ENCODE results near the gene DNAI4. TPM values are rescaled to one million over a fixed set of nuclear protein-coding genes. Genes with fewer than 3 reads are reported as not detected.
"Not testable (repeated sequence)": the region's sequence is repeated elsewhere in the genome, so short reads cannot be mapped to it uniquely, and the experiment has no call there.

DNAI4 gene
- total RNA-seq = 1.5 and 6.0 TPM in 2 replicates

DNA sequence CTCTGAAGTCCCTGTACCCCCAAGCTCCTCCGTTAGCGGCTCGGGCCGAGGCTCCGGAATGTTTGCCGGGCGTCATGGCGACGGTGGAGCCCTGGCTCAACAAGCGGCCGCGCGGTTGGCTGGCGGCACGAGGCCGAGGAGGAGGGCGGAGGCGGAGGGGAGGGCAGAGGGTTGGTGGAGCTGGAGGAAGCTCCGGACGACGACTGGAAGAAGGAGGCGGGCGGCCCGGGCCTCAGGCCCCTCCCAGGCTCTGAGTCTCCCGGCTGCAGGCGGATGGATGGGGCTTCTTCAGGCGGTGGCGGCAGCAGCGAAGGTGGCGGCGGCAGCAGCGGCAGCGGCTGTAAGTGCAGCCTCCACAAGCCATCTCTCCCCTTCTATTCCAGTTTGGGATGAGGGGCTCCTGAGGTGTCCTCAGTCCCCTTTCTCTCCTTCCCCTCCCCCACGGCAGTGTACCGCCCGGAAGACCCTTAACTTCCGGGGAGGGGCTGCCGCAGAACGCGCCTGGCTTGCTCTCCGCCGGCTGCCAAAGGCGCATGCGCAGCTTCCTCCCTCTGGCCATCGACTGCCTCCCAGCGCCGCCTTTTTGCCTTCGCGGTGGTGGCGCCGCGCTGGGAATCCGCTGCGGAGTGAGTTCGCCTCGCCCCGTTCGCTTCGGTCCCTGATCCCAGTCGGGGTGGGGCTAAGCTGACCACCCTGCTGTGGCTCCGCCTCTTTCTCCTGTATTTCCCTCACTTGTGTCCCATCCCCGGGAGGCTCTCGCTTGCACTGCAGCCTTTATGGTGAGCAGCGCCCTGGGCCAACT is at the start of gene DNAI4, which contains the start of gene MIER1:
Gene DNAI4, minus strand, starts transcription at position 101 of the 802 bp plus-strand sequence. Its CDS starts 25 bp downstream, at position 76.
Gene MIER1, plus strand, starts transcription at position 235 of the 802 bp plus-strand sequence. Its CDS starts 39 bp downstream, at position 274.
- DNase-seq (ENCODE audit: low read depth in 2 of 2) = peak; percentile 99

DNA sequence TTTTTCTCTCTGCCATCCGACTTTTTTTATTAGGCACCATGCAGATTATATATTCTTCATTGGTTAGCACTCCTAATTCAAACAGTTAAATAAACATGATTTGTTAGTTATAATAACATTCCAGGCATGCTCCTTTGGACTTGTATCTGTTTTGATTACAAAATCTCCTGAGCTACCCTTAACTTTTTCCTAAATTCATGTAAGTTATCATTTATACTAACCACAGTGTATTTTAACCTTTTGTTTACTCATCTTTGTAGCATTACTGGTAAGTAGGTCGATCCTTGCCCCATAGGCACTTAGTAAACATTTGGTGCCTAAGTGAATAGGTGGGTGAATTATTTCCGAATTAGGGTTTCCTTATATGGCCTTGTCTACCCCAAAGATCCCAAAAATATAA is 43.9 kb upstream of the DNAI4 start:
- no peak for DNase-seq (ENCODE audit: low read depth in 2 of 2)

GRCh38 chr1:66966188-66966873 is 41.7 kb upstream of the DNAI4 start:
- not testable (repeated sequence) for DNase-seq (ENCODE audit: low read depth in 2 of 2)

DNA sequence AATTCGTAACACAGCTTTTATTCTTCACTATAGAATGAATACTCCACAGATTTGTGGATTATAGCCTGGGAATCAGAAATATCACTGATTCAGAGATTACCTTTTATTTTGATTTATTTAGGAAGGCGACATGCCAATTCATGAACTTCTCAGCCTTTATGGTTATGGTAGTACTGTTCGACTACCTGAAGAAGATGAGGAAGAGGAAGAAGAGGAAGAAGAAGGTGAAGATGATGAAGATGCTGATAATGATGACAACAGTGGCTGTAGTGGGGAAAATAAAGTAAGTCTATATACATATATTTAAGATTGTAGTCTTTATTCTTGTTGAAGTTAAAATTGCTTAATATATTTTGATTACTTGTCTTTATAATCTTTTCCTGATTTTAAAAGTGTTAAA is 33.3 kb upstream of the DNAI4 start:
- DNase-seq (ENCODE audit: low read depth in 2 of 2) = no peak

DNA sequence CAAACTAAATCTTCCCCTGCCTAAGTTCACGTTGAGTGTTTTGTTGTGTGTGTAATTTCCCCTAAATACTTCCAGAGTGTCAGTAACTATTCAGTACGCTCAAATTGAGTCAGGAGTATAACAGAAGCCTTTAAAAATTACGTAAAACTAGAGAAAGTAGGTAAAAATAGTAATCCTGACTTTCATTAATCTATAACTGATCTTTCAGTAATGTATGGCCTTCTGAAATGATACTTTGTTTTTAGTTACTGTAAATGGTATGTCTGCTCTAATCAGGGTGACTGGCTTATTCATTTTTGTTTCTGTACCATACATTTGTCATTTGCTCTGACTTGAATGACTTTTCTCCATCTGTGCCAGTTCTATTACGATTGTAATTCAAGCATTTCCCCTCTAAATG is 29.6 kb upstream of the DNAI4 start:
- no peak for DNase-seq (ENCODE audit: low read depth in 2 of 2)

DNA sequence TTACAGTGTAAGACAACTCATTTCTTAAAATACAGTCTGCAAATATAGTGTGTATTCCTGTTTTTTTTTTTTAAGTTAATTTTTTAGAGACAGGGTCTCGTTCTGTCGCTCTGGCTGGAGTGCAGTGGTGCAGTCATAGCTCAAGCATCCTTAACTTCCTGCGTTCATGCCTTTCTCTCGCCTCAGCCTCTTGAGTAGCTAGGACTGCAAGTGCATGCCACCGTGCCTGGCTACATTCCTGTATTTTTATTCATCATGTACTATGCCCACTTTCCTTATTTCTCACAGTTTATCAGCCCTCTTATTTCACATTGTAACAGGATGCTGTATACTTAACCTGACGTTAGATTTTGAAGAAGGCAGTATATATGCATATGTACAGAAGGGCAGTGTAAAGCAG is 26.9 kb upstream of the DNAI4 start:
- DNase-seq (ENCODE audit: low read depth in 2 of 2) = peak in 1 of 2 donors; percentile 68

DNA sequence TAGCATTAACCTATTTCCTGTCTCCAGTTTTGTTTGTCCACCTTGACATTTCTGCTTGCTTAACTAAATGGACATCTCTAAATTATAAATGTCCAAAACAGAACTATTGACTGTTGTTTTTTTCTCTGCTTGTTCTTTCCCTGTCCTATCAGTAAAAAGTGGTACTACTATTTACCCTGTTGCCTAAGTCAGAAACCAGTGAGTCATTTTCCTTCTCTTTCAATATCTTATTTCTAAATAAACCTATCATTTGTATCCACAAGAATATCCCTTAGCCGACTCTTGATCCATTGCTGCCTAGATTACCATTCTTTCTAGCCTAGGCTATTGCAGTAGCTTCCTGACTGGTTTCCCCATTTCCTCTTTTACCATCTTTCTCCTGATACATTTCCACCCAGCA is 22.6 kb upstream of the DNAI4 start:
- DNase-seq (ENCODE audit: low read depth in 2 of 2) = peak in 1 of 2 donors; percentile 12

GRCh38 chr1:66945316-66945715 is 20.7 kb upstream of the DNAI4 start:
- no peak for DNase-seq (ENCODE audit: low read depth in 2 of 2)

DNA sequence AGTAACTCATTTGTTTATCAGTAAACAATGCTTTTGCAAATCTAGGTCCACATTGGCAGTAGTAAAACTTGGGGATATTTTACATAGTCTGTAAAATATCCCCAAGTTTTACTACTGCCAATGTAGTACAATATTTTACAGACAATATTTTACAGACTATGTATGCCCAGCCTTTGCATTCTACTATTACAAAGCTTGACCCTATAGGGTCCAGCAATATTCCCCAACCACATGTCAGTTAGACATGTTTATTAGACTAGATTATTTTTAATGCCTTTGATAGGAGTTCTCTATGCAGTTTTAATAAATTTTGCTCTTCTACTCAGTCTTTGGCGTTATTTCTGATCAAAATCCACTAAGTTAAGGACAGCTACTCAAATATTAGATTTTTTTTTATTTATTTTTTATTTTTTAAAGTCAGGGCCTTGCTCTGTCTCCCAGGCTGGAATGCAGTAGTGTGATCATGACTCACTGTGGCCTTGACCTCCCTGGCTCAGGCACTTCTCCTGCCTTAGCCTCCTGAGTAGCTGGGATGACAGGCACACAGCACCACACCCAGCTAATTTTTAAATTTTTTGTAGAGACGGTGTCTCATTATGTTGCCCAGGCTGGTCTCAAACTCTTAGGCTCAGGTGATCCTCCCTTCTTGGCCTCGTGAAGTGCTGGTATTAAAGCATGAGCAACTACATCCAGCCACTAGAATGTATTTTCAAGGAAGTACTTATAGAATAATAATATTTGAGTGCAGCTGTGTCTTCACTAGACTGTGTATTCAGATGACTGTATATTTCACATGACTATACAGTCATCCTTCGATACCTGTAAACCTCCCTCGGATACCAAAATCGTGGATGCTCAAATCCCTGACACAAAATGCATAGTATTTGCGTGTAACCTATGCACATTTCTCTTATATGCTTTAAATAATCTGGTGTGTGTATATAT is 19.9 kb upstream of the DNAI4 start:
- peak; percentile 74 to 85 for DNase-seq (ENCODE audit: low read depth in 2 of 2)

GRCh38 chr1:66943361-66943969 is 18.8 kb upstream of the DNAI4 start:
- DNase-seq (ENCODE audit: low read depth in 2 of 2) = peak in 1 of 2 donors; percentile 12

DNA sequence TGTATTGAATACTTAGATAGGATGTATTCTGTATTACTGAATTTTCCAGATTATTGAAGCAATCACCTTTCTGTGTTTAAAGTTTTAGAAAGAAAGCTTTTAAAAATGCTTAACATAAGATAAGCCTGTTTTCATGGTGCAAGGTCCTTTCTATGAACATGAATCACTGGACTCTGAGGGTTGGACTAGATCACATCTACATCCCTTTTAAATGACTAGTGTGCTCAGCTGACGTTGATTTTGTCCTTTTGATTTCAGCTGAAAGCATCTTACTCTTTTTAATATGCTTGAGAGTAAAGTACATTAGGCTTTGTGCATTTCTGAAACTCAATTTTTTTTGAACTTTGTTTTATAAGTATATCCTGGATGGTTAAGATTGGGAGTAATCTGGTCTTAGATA is 16.3 kb upstream of the DNAI4 start:
- DNase-seq (ENCODE audit: low read depth in 2 of 2) = no peak

DNA sequence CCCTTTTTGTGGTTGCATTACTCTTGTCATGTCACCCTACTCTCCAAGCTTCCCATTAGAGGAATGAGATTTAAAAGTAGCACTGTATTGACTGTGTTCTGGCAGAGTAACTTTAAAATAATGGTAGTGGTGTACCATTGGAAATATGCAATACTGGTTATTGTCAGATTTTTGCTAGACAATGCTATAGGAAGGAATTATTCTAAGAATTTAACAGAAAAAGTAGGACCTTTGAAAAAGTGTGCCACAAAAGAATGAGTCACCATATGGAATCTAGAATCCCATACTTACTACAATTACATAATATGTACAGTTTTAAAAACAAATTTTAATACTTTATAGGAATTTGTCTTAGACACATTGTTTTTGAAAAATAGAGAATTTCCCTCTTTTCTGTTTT is 14.0 kb upstream of the DNAI4 start:
- peak in 1 of 2 donors; percentile 30 for DNase-seq (ENCODE audit: low read depth in 2 of 2)

DNA sequence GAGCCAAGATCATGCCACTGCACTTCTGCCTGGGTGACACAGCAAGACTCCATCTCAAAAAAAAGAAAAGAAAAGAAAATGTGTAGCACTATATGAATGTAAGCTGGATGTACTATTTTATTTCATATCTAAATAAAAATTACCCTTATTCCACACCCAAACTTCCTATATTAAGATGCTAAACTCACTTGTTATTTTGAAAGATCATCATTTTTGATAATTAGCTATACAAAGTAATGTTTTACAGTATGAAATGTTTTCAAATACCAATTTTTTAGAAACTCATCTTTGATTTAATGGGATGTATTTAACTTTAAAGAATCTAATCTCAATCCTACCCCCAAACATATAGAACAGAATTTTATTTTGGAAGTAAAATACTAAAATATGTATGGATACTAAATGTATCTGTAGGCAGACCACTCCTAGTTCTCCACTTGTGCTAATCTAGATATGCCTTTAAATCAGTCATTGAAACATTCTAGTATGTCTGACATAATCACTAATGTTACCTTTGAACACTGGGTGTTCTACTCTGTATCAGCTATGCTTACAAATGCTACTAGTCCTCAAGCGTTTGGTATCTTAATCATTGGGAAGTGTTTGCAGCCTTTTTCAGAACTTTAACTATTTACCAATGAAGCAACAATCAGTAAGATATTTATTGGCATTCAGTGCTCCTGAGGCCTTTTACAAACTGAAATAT is 13.0 kb upstream of the DNAI4 start:
- DNase-seq (ENCODE audit: low read depth in 2 of 2) = no peak

- peak in 1 of 2 donors; percentile 28 for DNase-seq (ENCODE audit: low read depth in 2 of 2)
These were observed 9.4 kb upstream of the DNAI4 start for GRCh38 chr1:66933887-66934700.

DNA sequence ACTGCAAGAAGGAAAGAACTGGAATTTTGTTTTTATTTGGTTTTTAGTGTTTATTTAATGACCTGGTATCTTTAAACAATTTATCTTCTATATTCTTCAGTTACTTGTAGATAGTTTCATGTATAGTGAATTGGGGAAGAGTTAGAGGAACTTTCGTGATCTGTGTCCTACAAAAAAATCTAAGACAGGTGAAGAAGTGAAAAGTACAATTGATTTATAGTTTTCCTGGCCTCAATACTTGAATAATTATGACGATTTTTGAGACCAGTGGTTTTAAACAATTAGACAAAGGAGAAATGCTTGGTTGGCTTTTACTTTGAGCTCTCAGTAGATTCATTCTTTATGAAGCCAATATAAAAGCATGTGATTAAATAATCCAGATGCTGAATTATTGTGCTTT is 7.6 kb upstream of the DNAI4 start:
- no peak for DNase-seq (ENCODE audit: low read depth in 2 of 2)

- peak; percentile 24 to 25 for DNase-seq (ENCODE audit: low read depth in 2 of 2)
These were observed 6.9 kb upstream of the DNAI4 start for GRCh38 chr1:66931590-66931989.

DNA sequence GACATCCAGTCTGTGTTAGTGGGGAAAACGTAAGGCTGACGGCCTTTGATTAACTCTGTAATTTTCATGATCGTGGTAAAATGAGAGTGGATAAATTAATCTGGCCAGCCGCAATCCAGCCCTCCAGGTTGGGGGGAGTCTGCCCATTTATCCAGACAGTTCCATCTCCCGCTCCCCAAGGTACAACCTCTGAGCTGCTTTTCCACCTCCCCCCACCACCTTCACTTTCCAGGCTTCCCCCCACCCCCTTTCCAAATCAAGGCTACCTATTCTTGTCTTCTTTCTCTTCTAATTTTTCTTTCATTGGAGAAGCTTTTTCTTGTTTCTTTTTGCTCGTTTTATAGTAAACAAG is 6.1 kb upstream of the DNAI4 start:
- DNase-seq (ENCODE audit: low read depth in 2 of 2) = no peak

- DNase-seq (ENCODE audit: low read depth in 2 of 2) = peak; percentile 96 to 97
These were observed 5.6 kb upstream of the DNAI4 start for GRCh38 chr1:66929999-66930822.

GRCh38 chr1:66929691-66929998 is 5.0 kb upstream of the DNAI4 start:
- DNase-seq (ENCODE audit: low read depth in 2 of 2) = no peak

All from lung microvascular endothelial cell (primary cell).